CD1c-positive myeloid dendritic cell (primary cell): ENCODE data around the gene THRB.

Source experiments
- DNase-seq: peaks from one replicate; pipeline ENCODE4 v3.0.0-alpha.2; 2016; ENCODE audit errors: extremely low spot score

THRB gene

DNA sequence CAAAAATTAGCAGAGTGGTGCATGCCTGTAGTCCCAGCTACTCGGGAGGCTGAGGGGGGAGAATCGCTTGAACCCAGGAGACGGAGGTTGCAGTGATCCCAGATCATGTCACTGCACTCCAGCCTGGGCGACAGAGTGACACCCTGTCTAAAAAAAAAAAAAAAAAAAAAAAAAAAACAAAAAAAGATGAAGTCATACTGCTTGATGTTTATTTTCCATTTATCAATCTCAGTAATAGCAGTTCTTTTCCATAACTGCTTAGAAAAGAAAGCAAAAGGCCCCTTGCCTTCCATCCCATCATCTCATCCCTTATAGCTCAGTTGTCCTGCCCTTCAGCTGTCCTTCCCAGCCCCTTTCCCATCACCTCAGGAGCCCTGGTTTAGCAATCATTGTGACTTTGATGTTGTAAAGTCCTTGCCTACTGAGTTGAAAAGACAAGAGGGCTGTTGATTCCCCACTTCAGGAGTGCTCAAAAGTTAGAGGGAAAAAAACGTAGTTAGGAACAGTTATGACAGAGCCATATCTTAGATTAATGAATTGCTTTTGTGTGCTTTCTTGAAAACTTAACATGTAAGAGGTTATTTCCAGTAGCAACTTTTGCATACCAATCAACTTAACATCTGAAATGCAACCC lies 18.0 kb upstream of the THRB start:
- DNase-seq = no peak

DNA sequence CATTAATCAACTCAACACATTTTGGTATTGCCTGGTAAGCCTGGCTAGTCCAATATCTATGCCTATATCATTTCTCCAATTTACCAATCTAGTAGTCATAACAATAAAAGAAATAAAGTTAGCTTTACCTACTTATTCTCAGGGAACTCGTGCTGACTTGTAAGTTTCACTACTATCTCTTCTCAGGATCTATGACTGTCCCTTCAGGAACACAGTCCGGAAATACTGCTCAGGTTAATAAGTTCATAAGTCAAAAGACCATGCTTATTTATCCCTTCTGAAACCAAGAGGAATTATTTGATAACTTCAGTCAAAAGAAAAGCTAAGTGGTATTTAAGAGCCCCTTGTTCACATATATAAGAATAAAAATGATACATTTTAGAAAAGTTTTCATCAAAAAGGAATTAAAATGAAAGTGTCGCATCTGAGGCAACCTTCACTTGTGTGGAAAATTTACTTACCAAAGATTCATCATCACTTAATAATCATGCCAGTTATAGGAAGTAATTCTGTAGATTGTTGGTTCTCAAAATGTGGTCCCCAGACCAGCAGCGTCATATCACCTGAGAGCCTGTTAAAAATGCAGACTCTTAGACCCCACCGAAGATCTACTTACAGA lies 15.5 kb upstream of the THRB start:
- DNase-seq = no peak

DNA sequence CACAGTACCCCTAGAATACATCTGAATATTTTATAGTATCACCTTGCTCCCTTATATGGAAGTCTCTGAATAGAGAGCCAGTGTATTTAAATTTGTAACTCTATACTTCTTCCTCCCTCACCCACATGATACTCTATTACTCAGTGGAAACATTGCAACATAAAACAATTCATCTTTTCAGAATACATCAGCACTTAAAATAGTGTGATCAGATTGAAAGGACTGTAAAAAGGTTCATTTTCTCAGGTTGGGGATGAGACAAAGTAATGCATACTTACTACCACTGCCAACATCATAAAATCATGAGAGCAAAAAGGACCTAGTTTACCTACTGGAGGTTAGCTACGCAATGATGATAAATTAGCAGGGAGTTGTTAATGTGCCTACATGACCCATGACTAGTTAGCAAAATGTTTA lies 13.8 kb upstream of the THRB start:
- DNase-seq = peak; percentile 35

DNA sequence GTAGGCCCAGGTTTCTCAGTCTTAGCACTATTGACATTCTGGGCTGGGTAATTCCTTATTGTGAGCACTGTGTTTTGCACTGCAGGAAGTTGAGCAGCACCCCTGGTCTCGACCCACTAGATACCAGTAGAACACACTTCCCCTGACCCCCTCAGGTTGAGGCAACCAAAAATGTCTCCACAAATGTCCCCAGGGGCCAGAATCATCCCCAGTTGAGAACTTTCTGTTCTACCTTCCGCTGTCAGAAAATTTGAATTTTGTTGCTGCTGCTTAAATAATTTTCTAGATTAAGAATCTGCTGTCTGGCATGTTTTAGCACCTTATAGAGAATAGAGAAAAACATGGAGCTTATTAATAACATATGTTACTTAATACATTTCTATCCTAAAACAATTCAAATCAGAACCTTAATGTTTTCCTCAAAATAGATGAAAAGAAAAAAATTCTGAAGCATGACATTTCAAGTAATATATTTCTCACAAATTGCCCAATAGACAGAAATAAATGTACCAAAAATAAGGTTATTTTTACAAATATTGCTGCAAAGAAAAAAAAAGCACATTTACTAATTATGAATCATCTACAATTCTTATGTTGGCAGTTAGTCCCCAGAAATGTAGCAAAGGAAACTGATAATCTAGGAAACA lies 13.2 kb upstream of the THRB start:
- no peak for DNase-seq

- peak; percentile 53 for DNase-seq
Observed at GRCh38 chr3:24506966-24507775, 12.5 kb upstream of the THRB start.

GRCh38 chr3:24505691-24506550 lies 11.3 kb upstream of the THRB start:
- DNase-seq = no peak

DNA sequence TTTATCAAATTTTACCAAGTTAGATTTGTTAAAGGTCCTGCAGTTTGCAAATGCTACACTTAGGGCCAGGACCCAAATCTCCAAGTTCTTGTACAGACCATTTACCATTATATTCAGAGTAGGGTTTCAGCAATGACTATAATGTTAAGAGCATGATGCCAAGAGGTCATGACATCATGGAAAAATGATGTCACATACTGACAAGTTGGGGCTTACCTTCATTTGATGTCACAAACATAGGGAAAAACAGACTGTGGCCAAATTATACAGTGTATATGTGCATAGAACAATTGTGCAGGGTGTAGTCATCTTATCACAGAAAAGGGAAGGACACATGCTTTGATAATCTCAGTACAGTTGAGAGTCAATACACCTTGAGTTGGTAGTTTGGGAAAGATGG lies 10.1 kb upstream of the THRB start:
- no peak for DNase-seq

- peak; percentile 81 for DNase-seq
Observed at GRCh38 chr3:24503616-24504113, 9.0 kb upstream of the THRB start.

- peak; percentile 64 for DNase-seq
Observed at GRCh38 chr3:24502690-24503089, 8.0 kb upstream of the THRB start.

- peak; percentile 76 for DNase-seq
Observed at GRCh38 chr3:24500806-24501205, 6.2 kb upstream of the THRB start.

GRCh38 chr3:24499991-24500390 lies 5.3 kb upstream of the THRB start:
- DNase-seq = no peak

DNA sequence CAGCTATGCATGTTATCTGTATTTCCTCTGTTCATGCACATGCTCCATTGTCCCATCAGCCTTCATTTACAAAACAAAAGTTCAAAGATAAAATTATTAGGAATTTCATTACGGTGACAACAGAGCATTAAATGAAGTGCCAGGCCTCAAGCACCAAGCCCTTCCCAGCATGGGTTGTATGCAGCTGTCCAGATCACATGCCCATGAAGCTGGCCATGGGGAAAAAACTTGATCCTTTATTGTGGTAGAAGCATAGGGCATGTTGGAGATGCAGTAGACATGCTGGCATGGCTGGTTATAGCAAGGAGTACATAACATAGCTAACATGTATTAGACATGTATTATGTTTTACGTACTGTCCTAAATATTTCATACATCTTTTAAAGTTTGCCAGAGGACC lies 4.1 kb upstream of the THRB start:
- DNase-seq = no peak

DNA sequence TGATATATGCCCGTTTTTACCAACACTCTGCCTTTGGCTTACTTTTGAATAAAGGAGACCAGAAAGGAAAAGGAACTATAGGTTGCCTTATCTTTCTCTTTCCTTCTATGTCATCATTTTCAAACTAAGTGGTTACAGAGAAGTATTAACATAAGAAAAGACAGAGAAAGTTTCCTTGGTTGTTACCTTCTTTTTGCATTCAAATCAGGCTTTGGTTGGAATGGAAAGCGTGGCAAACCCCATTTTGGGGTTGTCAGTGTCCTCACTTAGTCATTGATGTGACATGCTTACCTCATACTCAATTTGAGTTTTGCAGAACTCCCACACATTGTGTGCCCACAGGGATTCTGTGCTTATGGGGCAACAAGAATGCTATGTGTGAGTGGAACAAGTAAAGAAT lies 3.7 kb upstream of the THRB start:
- peak; percentile 62 for DNase-seq

DNA sequence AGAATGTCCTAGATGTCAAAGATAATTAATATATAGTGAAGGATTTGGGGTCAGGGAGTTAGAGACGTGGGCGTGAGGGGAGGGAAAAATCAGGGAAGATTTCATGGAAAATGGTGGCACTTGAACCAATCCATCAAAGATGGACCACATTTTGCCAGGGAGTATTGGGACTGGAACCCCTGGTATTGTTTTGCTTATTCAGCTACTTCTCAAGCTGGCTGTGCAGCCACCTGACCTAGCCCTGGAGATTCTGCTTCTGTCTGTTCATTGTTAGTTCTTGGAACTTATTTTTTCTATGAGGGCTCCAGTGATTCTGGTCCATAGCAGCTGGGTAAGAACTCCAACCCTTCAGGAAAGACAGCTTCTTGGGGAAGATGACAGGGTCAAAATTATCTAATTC lies 3.3 kb upstream of the THRB start:
- no peak for DNase-seq

DNA sequence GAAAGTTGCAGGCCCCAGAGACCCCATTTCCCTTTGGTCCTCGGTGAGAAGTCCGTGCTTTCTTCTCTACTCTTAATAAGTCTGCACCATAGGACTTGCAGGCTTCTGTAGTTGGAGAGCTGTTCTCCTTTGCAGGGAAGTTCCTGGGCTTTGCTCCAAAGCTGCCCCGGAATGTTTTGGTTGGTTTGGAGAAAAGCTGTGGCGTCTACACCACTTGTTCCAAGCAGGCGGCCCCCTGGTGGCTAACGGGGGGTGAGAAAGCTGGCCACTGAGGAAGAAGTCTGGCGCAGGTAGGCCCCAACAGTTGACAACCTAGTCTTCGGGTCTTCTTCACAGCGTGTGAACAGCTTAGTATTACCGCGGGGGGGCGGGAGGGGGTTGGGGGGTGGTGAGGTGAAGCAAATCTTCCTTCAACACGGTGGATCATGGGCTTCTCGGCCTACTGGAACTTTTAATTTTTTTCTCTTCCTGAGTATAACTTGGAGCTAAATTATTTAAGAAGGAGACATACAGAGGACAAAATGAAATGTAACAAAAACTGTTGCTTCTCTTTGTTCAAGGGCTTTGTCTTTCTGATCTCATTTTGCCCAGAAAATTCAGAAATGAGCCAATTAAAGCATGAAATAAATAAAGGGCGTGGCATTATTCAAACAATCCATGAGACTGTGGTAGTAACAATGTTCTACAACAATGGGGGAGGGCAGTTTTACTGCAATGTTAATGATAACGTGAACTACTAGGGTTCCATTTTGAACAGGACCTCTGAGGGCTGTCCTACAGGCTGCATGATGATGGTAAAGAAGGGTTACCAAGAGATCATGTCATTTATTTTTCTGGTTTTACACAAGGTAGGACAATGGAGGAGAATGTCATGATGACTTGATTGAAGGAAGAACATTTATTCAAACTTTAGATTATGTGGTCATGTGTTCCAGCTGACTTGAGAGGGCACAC lies 2.2 kb upstream of the THRB start:
- no peak for DNase-seq

- DNase-seq = peak; percentile 17
Observed at GRCh38 chr3:24495326-24495994, 810 bp upstream of the THRB start.

DNA sequence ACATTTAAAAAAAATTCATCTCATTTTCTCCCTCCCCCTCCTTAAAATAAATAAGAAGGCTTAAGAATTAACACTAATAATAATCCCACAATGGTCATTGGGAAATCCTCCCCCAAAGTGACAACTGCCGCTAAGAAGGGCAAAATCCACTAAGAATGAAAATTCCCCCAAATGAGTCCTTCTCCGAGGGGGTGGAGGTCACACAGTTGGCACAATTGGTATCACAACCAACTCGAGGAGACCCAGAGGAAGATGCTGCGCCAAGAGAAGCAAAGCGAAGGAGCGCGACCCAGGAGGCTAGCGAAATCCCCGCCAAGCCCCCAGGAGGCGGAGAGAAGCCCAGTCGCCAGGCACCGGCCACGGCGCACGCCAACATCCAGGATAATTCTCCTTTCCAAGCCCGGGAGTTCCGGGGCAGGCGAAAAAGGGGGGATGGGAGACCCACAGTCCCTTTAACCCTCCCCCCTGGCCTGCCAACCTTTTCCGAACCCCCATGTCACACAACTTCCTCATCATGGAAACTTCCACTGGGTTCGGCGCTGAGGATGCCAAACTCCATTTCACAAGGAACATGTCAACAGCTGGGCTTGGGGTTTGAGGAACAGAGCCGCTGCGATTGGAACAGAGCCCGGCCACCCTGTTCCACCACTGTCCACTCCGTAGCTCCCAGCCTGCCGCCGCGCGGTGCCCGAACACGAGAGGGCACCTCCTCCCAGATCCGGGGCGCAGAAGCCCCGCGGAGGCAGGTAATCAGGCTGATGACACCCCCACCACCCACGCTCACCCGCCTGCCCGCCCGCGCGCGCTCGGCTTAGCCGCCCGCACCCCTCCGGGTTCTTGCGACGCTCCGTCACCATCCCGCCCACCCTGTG lies 668 bp downstream of the THRB start:
- DNase-seq = peak; percentile 77

GRCh38 chr3:24492971-24493551 lies 1.6 kb downstream of the THRB start:
- DNase-seq = peak; percentile 23
